SK-N-SH (cell line): Measurements from ENCODE around the gene NWD2. TPM values are rescaled to one million over a fixed set of nuclear protein-coding genes. Genes with fewer than 3 reads are reported as not detected.

Source experiments
- CTCF ChIA-PET: fragments of 300-600, 350-600 bp; formaldehyde crosslinking; extraction: SDS; loops from one replicate; lab custom pipeline; 2021; lab: Yijun Ruan, JAX
- POLR2A ChIA-PET: fragments of 350-600 bp; sonication (Branson Sonifier 250); formaldehyde crosslinking; extraction: SDS; loops from one replicate; lab custom pipeline; 2020; ENCODE audit warnings: antibody characterized with exemption, inconsistent platforms; lab: Yijun Ruan, JAX
- DNase-seq: peaks from one replicate; pipeline ENCODE4 v3.0.0; 2012
- H2AFZ ChIP-seq: fragments of 200-600 bp; sonication (generic); 2 replicates; pipeline ENCODE4 v1.8.1; 2016; ENCODE audit warnings: antibody characterized with exemption, mild to moderate bottlenecking, low read depth
- H3F3A ChIP-seq: fragments of 200-600 bp; sonication (generic); replicated peaks from 2 replicates; pipeline ENCODE3; 2016; ENCODE audit warnings: antibody characterized with exemption, mild to moderate bottlenecking; ENCODE audit not compliant: insufficient read depth
- H3K27ac ChIP-seq, 2 experiments: fragments of 200-500 bp in 1 of 2; fragments of 200-600 bp in 1 of 2; sonication (Bioruptor generic) in 1 of 2; sonication (generic), shearing (Covaris generic) in 1 of 2; 2 replicates each; pipeline versions ENCODE4 v1.5.1 to v1.6.1; 2014 to 2016; ENCODE audit warnings: low read depth in 2 of 2, inconsistent platforms in 1 of 2, low read length in 1 of 2, mild to moderate bottlenecking in 1 of 2, mixed read lengths in 1 of 2
- H3K27me3 ChIP-seq: fragments of 200-600 bp; sonication (generic), shearing (Covaris generic); 2 replicates; pipeline ENCODE4 v1.6.1; 2016; ENCODE audit warnings: mixed run types; ENCODE audit not compliant: insufficient read depth
- H3K36me3 ChIP-seq, 2 experiments: fragments of 200-500 bp in 1 of 2; fragments of 200-600 bp in 1 of 2; sonication (Bioruptor generic) in 1 of 2; sonication (generic) in 1 of 2; replicated peaks in 1 of 2; 2 replicates each; pipeline versions ENCODE3 to v1.5.1; 2014 to 2016; ENCODE audit warnings: low read length in 1 of 2, mild to moderate bottlenecking in 1 of 2; ENCODE audit not compliant: insufficient read depth in 2 of 2, control insufficient read depth in 1 of 2
- H3K4me1 ChIP-seq, 2 experiments: fragments of 200-500 bp in 1 of 2; fragments of 200-600 bp in 1 of 2; sonication (Bioruptor generic) in 1 of 2; sonication (generic), shearing (Covaris generic) in 1 of 2; 2 replicates each; pipeline versions ENCODE4 v1.5.1 to v1.6.1; 2014 to 2016; ENCODE audit warnings: low read depth in 1 of 2, low read length in 1 of 2, mixed run types in 1 of 2; ENCODE audit not compliant: insufficient read depth in 2 of 2, control insufficient read depth in 1 of 2
- H3K4me2 ChIP-seq: fragments of 200-600 bp; sonication (generic), shearing (Covaris generic); 2 replicates; pipeline ENCODE4 v1.6.1; 2017; ENCODE audit warnings: mixed run types
- H3K4me3 ChIP-seq, 2 experiments: fragments of 200-500 bp in 1 of 2; fragments of 200-600 bp in 1 of 2; sonication (Bioruptor generic) in 1 of 2; sonication (generic), shearing (Covaris generic) in 1 of 2; 2 replicates each; pipeline versions ENCODE4 v1.5.1 to v1.8.1; 2014 to 2016; ENCODE audit warnings: low read depth in 2 of 2, inconsistent platforms in 1 of 2, low read length in 1 of 2, mild to moderate bottlenecking in 1 of 2, mixed read lengths in 1 of 2, moderate library complexity in 1 of 2
- H3K79me2 ChIP-seq: fragments of 200-600 bp; sonication (generic); 2 replicates; pipeline ENCODE4 v1.8.1; 2017; ENCODE audit warnings: mild to moderate bottlenecking; ENCODE audit not compliant: insufficient read depth
- H3K9ac ChIP-seq: fragments of 200-600 bp; sonication (generic); 2 replicates; pipeline ENCODE4 v1.6.1; 2017; ENCODE audit warnings: mixed run types
- H3K9me2 ChIP-seq: fragments of 200-600 bp; sonication (generic); 2 replicates; pipeline ENCODE4 v1.6.1; 2017; ENCODE audit warnings: mixed run types
- H3K9me3 ChIP-seq: fragments of 200-600 bp; sonication (generic); 2 replicates; pipeline ENCODE4 v1.6.1; 2017; ENCODE audit warnings: mixed run types, mild to moderate bottlenecking, moderate library complexity
- H4K20me1 ChIP-seq: fragments of 200-600 bp; sonication (generic); 2 replicates; pipeline ENCODE4 v1.6.1; 2017; ENCODE audit warnings: mild to moderate bottlenecking, mixed run types; ENCODE audit not compliant: insufficient read depth
- CHD2 ChIP-seq: fragments of 150-350 bp; IDR thresholded peaks from 2 replicates; pipeline ENCODE4 v1.6.1; 2018; ENCODE audit warnings: low read length; ENCODE audit not compliant: partially characterized antibody
- ELF1 ChIP-seq: IDR thresholded peaks from 2 replicates; pipeline ENCODE4 v1.4.0; 2012
- FOSL2 ChIP-seq: IDR thresholded peaks from 2 replicates; pipeline ENCODE4 v1.4.0; 2012; ENCODE audit warnings: low read depth, mild to moderate bottlenecking, moderate library complexity, borderline replicate concordance
- FOXM1 ChIP-seq: IDR thresholded peaks from 2 replicates; pipeline ENCODE4 v1.4.0; 2012; ENCODE audit warnings: low read depth, mild to moderate bottlenecking
- JUND ChIP-seq: IDR thresholded peaks from 2 replicates; pipeline ENCODE4 v1.4.0; 2012
- NFIC ChIP-seq: IDR thresholded peaks from 2 replicates; pipeline ENCODE4 v1.4.0; 2012; ENCODE audit warnings: borderline replicate concordance
- POLR2AphosphoS5 ChIP-seq: IDR thresholded peaks from 2 replicates; pipeline ENCODE4 v1.6.1; 2012; ENCODE audit warnings: low read depth, low read length
- RAD21 ChIP-seq: IDR thresholded peaks from 2 replicates; pipeline ENCODE4 v1.6.1; 2012; ENCODE audit warnings: mild to moderate bottlenecking, low read length
- RXRA ChIP-seq: IDR thresholded peaks from 2 replicates; pipeline ENCODE4 v1.4.0; 2012; ENCODE audit warnings: low read depth, mild to moderate bottlenecking, borderline replicate concordance
- SMC3 ChIP-seq: IDR thresholded peaks from 2 replicates; pipeline ENCODE4 v1.6.1; 2012; ENCODE audit warnings: low read depth, low read length, improper control_type of control experiment
- TCF12 ChIP-seq: IDR thresholded peaks from 2 replicates; pipeline ENCODE4 v1.4.0; 2012
- TEAD4 ChIP-seq: IDR thresholded peaks from 2 replicates; pipeline ENCODE4 v1.4.0; 2012; ENCODE audit warnings: mild to moderate bottlenecking, borderline replicate concordance; ENCODE audit not compliant: insufficient read depth
- WGBS: methylation state at CpG from one replicate; pipeline ENCODE4 v1.1.6; 2017; ENCODE audit warnings: low lambda C conversion rate; 5-methylcytosine and 5-hydroxymethylcytosine counted together
- polyA plus RNA-seq, 3 experiments: library from polyadenylated mRNA; depleted of rRNA; stranded (reverse); fragments of >200 nt; gene quantifications; 2 replicates each; pipeline ENCODE4 v1.2.3, GENCODE V29; 2012
- TF ChIP-seq, protein P1 (sequence below): IDR thresholded peaks from 2 replicates; pipeline ENCODE4 v1.6.1; 2012; ENCODE audit warnings: mild to moderate bottlenecking, low read depth, low read length, moderate library complexity

The NWD2 gene
- polyA plus RNA-seq, 1 of the 3 experiments (the other 2 are of a cell fraction): not detected

DNA sequence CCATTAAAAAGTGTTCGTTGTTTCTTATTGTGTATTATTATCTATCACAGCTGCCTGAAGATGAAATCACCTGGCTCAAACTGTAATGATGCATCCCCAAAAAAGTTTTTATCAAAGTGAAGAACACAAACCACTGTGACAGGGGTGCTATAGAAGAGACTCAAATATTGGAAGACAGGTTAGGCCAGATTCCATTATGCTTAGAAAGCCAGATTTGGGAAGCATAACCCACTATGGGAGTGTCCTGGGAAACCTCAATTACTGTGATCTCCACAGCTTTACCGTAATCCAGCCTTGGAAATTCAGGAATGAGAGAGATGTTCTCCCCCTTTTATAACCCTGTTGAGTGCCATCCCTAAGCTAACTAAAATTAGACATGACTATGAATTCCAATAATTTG is 114.2 kb downstream of the NWD2 start:
- CTCF ChIA-PET: interaction anchor here (0.7 kb wide), 1 partner anchor 32 kb away, joined by 3 read pairs; no protein-coding TSS in a partner anchor
- H3K4me2 ChIP-seq: no peak overlapping the region
- POLR2A ChIA-PET: no interaction called here
- H3K79me2 ChIP-seq: no peaks in the 10 kb centered on the region
- H4K20me1 ChIP-seq: no peaks in the 10 kb centered on the region
- H3K9ac ChIP-seq: no peak overlapping the region
- no peaks in the 10 kb centered on the region for H3K36me3 ChIP-seq
- H3F3A ChIP-seq: no peaks in the 10 kb centered on the region
- no peaks in the 10 kb centered on the region for H3K4me1 ChIP-seq
- H2AFZ ChIP-seq: no peak overlapping the region
- no peaks in the 10 kb centered on the region for H3K9me3 ChIP-seq
- TF ChIP-seq FOXM1 (no peak), NFIC (no peak)
- no peaks in the 10 kb centered on the region for H3K27me3 ChIP-seq
- DNase-seq: no peak
- H3K9me2 ChIP-seq: no peaks in the 10 kb centered on the region
- 7% methylated on average over 2 of the region's 2 CpGs for WGBS
- H3K4me3 ChIP-seq: no peak overlapping the region
- no peak overlapping the region for H3K27ac ChIP-seq

DNA sequence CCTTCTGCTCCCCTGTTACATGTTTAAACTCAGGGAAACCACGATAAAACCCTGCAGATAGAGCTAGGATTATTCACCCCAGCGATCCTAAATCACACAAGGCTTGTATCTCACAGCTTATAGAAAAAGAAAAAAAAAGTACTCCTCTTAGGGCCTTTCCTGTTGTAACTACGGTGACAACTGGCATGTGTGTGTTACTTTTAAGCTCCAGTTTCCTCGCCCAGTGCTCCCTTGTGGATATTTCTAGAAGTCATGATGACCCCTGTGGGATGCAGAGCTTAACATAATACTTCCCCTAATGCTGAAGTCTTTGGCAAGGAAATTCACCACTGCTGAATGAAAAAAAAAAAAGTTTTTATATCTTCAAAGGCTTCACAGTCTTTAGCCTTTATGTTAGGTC is 114.7 kb downstream of the NWD2 start:
- CTCF ChIA-PET: interaction anchor here (0.7 kb wide), 1 partner anchor 31 kb away, joined by 3 read pairs; no protein-coding TSS in a partner anchor
- Histone ChIP-seq H3K27ac (no peak overlapping the region), H3K9me3 (no peaks in the 10 kb centered on the region), H3K4me2 (no peak overlapping the region)
- TF ChIP-seq ELF1 (no peak), FOSL2 (no peak)
- TF ChIP-seq, all 33 proteins: peak for 0
- Histone ChIP-seq H3F3A (no peaks in the 10 kb centered on the region), H2AFZ (no peak overlapping the region), H3K4me1 (no peaks in the 10 kb centered on the region), H3K9ac (no peak overlapping the region), H4K20me1 (no peaks in the 10 kb centered on the region), H3K36me3 (no peaks in the 10 kb centered on the region), H3K27me3 (no peaks in the 10 kb centered on the region), H3K4me3 (no peak overlapping the region), H3K79me2 (no peaks in the 10 kb centered on the region), H3K9me2 (no peaks in the 10 kb centered on the region)
- POLR2A ChIA-PET: no interaction called here
- no peak for DNase-seq
- WGBS: 2% methylated on average over 4 of the region's 4 CpGs

DNA sequence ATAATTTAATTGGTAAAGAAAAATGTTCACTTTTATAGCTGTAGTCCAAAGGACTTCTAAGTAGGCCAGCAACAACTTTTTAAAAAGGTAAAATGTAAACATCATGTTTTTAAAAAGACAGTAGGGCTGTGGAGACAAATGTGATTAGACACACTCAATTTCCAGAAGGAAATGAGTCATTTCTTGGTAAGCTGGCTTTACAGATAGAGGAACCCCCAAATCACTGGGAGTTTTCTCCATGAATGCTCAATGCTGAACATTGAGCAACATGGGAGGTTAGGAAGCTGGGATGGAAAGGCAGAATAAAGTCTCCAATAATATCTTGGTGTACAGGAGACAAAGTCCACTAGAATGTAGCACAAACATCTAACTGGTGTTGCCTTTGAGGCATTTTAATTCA is 121.3 kb downstream of the NWD2 start:
- no peak overlapping the region for H2AFZ ChIP-seq
- no peak overlapping the region for H3K27ac ChIP-seq
- no peaks in the 10 kb centered on the region for H3K27me3 ChIP-seq
- H4K20me1 ChIP-seq: no peaks in the 10 kb centered on the region
- POLR2A ChIA-PET: no interaction called here
- no peaks in the 10 kb centered on the region for H3K9me2 ChIP-seq
- no peak overlapping the region for H3K4me3 ChIP-seq
- TF ChIP-seq ELF1 (no peak), RAD21 (no peak), SMC3 (no peak), TEAD4 (no peak), FOSL2 (no peak), RXRA (no peak), TCF12 (no peak), CHD2 (no peak), JUND (no peak), POLR2AphosphoS5 (no peak)
- TF ChIP-seq, protein P1, sequence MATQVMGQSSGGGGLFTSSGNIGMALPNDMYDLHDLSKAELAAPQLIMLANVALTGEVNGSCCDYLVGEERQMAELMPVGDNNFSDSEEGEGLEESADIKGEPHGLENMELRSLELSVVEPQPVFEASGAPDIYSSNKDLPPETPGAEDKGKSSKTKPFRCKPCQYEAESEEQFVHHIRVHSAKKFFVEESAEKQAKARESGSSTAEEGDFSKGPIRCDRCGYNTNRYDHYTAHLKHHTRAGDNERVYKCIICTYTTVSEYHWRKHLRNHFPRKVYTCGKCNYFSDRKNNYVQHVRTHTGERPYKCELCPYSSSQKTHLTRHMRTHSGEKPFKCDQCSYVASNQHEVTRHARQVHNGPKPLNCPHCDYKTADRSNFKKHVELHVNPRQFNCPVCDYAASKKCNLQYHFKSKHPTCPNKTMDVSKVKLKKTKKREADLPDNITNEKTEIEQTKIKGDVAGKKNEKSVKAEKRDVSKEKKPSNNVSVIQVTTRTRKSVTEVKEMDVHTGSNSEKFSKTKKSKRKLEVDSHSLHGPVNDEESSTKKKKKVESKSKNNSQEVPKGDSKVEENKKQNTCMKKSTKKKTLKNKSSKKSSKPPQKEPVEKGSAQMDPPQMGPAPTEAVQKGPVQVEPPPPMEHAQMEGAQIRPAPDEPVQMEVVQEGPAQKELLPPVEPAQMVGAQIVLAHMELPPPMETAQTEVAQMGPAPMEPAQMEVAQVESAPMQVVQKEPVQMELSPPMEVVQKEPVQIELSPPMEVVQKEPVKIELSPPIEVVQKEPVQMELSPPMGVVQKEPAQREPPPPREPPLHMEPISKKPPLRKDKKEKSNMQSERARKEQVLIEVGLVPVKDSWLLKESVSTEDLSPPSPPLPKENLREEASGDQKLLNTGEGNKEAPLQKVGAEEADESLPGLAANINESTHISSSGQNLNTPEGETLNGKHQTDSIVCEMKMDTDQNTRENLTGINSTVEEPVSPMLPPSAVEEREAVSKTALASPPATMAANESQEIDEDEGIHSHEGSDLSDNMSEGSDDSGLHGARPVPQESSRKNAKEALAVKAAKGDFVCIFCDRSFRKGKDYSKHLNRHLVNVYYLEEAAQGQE: no peak
- DNase-seq: no peak
- no peak overlapping the region for H3K4me2 ChIP-seq
- no peaks in the 10 kb centered on the region for H3F3A ChIP-seq
- H3K36me3 ChIP-seq: no peaks in the 10 kb centered on the region
- H3K79me2 ChIP-seq: no peaks in the 10 kb centered on the region
- H3K4me1 ChIP-seq: no peaks in the 10 kb centered on the region
- no peak overlapping the region for H3K9ac ChIP-seq
- CTCF ChIA-PET: no interaction called here
- H3K9me3 ChIP-seq: no peaks in the 10 kb centered on the region
